DND-41 (cell line): ENCODE data around the gene RTN4RL2.

Experiments used
- ATAC-seq: fragments of 200-7000 bp; cut with Tn5 transposase; 3 replicates; pipeline ENCODE4 v1.9.1; 2021; ENCODE audit warnings: low read depth; ENCODE audit not compliant: insufficient read depth
- DNase-seq: peaks from one replicate; pipeline ENCODE4 v3.0.0-alpha.2; 2020
- H2AFZ ChIP-seq: 2 replicates; pipeline ENCODE4 v1.6.0; 2012; ENCODE audit warnings: low read depth, low read length
- H3K27ac ChIP-seq: 2 replicates; pipeline ENCODE4 v1.5.1; 2012; ENCODE audit warnings: low read length, inconsistent platforms
- H3K27me3 ChIP-seq: fragments of 200-600 bp; sonication (generic); 2 replicates; pipeline ENCODE4 v1.6.0; 2012; ENCODE audit warnings: low read length, mild to moderate bottlenecking, inconsistent platforms; ENCODE audit not compliant: insufficient read depth, poor library complexity
- H3K36me3 ChIP-seq: 2 replicates; pipeline ENCODE4 v1.5.1; 2012; ENCODE audit warnings: low read length, inconsistent platforms; ENCODE audit not compliant: insufficient read depth
- H3K4me1 ChIP-seq: 2 replicates; pipeline ENCODE4 v1.5.1; 2012; ENCODE audit warnings: mild to moderate bottlenecking, low read length; ENCODE audit not compliant: insufficient read depth
- H3K4me2 ChIP-seq: 2 replicates; pipeline ENCODE4 v1.6.0; 2012; ENCODE audit warnings: mild to moderate bottlenecking, moderate library complexity, low read length, inconsistent platforms; ENCODE audit not compliant: insufficient read depth
- H3K4me3 ChIP-seq, 2 experiments: fragments of 200-600 bp in 1 of 2; shearing (Covaris generic) in 1 of 2; 2 replicates each; pipeline ENCODE4 v1.5.1; 2012 to 2016; ENCODE audit warnings: inconsistent platforms in 2 of 2, low read length in 2 of 2, mild to moderate bottlenecking in 2 of 2, low read depth in 1 of 2, moderate library complexity in 1 of 2
- H3K79me2 ChIP-seq: 2 replicates; pipeline ENCODE4 v1.6.0; 2012; ENCODE audit warnings: low read length, inconsistent platforms; ENCODE audit not compliant: insufficient read depth
- H3K9ac ChIP-seq: 2 replicates; pipeline ENCODE4 v1.6.0; 2012; ENCODE audit warnings: low read depth, mild to moderate bottlenecking, inconsistent platforms, low read length, moderate library complexity
- H3K9me3 ChIP-seq: 2 replicates; pipeline ENCODE4 v1.5.1; 2012; ENCODE audit warnings: low read length, moderate library complexity, mild to moderate bottlenecking, inconsistent platforms; ENCODE audit not compliant: insufficient read depth, severe bottlenecking
- H4K20me1 ChIP-seq: 2 replicates; pipeline ENCODE4 v1.6.0; 2012; ENCODE audit warnings: low read length; ENCODE audit not compliant: insufficient read depth
- EZH2 ChIP-seq: IDR thresholded peaks from 3 replicates; pipeline ENCODE4 v1.6.1; 2012; ENCODE audit warnings: borderline replicate concordance, low read depth, mild to moderate bottlenecking, moderate library complexity, low read length, inconsistent platforms; ENCODE audit not compliant: severe bottlenecking
- TF ChIP-seq, protein P1 (sequence below): IDR thresholded peaks from 2 replicates; pipeline ENCODE4 v1.5.1; 2012; ENCODE audit warnings: borderline replicate concordance, low read length, moderate library complexity, mild to moderate bottlenecking; ENCODE audit not compliant: poor library complexity, severe bottlenecking; ENCODE audit errors: extremely low read depth

RTN4RL2 gene

DNA sequence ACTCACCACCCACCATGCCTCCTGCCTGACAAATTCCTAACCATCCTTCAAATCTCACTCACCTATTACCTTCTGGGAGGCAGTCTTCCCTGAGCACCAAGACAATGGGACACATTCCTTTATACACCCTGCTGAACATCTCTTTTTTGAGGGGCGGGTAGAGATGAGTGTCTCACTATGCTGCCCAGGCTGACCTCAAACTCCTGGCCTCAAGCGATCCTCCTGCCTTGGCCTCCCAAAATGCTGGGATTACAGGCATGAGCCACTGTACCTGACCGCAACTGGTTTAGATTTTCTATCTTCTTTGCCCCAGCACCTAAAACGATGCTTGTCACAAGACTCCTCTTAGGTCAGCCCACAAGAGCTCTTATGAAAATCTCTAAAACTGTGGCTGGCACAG is 63.1 kb downstream of the RTN4RL2 start:
- Histone ChIP-seq H3K36me3 (peaks cover 17% of the 10 kb centered on the region), H3K4me2 (no peak overlapping the region), H3K4me1 (peaks cover 11% of the 10 kb centered on the region), H4K20me1 (peaks cover 4% of the 10 kb centered on the region; the same call in 1 of the 2 replicates), H3K79me2 (no peaks in the 10 kb centered on the region; the same call in 1 of the 2 replicates), H3K27me3 (no peaks in the 10 kb centered on the region), H3K27ac (no peak overlapping the region), H3K4me3 (no peak overlapping the region), H3K9ac (no peak overlapping the region), H3K9me3 (no peaks in the 10 kb centered on the region), H2AFZ (no peak overlapping the region)
- no peak for TF ChIP-seq EZH2
- TF ChIP-seq, protein P1, sequence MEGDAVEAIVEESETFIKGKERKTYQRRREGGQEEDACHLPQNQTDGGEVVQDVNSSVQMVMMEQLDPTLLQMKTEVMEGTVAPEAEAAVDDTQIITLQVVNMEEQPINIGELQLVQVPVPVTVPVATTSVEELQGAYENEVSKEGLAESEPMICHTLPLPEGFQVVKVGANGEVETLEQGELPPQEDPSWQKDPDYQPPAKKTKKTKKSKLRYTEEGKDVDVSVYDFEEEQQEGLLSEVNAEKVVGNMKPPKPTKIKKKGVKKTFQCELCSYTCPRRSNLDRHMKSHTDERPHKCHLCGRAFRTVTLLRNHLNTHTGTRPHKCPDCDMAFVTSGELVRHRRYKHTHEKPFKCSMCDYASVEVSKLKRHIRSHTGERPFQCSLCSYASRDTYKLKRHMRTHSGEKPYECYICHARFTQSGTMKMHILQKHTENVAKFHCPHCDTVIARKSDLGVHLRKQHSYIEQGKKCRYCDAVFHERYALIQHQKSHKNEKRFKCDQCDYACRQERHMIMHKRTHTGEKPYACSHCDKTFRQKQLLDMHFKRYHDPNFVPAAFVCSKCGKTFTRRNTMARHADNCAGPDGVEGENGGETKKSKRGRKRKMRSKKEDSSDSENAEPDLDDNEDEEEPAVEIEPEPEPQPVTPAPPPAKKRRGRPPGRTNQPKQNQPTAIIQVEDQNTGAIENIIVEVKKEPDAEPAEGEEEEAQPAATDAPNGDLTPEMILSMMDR, result no peak
- ATAC-seq, result no peak
- DNase-seq, result no peak
